NCI-H526 (cell line): ENCODE data around the gene ERMN.
"Not testable (repeated sequence)": the region's sequence is repeated elsewhere in the genome, so short reads cannot be mapped to it uniquely, and the experiment has no call there.

Experiments used
- DNase-seq, 2 experiments: peaks; one replicate each; lab custom pipeline; 2025; lab: John Stamatoyannopoulos, UW

ERMN gene

DNA sequence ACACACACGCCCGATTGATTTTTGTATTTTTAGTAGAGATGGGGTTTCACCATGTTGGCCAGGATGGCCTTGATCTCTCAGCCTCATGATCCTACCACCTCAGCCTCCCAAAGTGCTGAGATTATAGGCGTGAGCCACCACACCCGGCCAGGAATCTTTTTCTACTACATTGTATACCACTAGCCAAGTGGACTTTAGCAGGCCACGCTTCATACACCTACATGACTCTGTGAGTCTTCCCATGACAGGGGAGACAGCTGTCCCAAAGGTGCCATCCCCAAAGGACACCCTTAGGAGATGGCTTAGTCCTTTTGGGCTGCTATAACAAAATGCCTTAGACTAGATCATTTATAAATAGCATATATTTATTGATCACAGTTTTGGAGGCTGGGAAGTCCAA lies 32.8 kb downstream of the ERMN start:
- no peak for DNase-seq

DNA sequence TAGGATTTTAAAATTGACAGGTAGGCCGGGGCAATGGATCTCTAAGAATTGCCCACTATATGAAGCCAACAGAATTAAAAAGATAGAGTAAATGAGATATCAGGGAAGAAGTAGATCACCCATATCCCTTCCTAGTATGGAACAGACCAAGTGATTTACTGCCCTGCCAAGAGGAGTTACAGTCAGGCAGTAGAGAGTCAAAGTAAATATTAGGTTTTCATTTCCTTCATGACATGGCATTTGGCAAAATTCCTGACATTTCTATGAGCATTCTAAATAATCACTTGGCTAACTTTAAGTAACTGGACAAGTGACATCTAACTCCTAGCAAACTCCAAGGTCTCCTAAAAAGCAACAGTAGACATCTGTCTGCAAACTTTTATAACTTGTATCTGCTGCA lies 34.6 kb downstream of the ERMN start:
- no peak for DNase-seq

GRCh38 chr2:157290525-157290924 lies 35.1 kb downstream of the ERMN start:
- DNase-seq, result no peak

- DNase-seq, result no peak
Measured at GRCh38 chr2:157287160-157287559, 38.5 kb downstream of the ERMN start.

DNA sequence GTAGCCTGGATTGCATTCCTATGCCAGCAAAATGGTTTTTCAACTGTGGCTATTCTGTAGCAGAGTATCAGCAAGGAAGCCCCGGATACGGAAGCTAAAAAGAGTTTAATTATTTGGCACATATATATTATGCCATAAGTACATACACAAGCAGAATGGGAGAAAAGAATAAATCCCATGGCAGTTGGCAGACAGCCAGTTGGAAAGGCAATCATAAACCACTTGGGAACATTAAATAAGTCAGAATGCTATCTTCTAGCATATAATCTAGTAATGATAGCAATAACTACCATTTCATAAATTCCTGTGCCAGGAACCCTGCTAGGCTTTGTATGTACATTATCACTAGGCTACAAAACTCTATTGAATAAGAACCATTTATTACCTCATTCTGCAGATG lies 42.2 kb downstream of the ERMN start:
- DNase-seq, result no peak

GRCh38 chr2:157281316-157281715 lies 44.3 kb downstream of the ERMN start:
- no peak for DNase-seq

DNA sequence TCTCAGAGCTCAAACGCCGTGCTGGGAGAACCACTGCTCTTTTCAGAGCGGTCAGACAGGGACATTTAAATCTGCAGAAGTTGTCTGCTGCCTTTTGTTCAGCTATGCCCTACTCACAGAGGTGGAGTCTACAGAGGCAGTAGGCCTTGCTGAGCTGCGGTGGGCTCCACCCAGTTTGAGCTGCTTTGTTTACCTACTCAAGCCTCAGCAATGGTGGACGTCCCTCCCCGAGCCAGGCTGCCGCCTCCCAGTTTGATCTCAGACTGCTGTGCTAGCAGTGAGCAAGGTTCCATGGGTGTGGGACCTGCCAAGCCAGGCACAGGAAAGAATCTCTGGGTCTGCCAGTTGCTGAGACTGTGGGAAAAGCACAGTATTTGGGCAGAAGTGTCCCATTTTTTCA lies 46.3 kb downstream of the ERMN start:
- DNase-seq, result not testable (repeated sequence)

DNA sequence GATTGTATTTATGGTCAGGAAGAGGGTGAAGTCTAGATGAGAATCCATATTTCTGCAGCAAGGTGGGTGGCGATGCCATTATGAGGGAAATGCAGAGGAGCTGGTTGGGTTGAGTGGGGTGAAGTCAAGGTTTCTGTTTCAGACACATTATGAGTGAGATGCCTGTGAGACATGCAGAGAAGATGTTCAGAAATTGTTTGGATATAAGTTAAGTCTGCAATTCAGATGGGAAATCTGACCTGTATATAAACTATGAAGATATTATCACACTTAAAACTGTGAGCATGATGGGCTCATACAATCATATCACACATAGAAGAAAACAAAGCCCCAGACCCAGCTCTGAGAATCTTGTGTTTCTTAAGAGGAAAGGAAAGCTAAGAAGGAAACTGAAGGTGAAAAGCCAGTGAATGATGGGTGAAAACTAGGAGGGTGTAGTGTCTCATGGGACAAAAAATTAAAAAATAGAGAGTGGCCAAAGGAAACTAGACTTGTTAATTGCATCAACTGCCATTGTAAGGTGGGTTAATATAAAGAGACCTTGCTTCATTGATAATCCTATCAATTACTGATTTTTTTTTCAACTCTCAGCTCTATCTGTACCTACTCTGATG lies 53.9 kb downstream of the ERMN start:
- DNase-seq, result no peak

- DNase-seq, result no peak
Measured at GRCh38 chr2:157269922-157270321, 55.7 kb downstream of the ERMN start.

GRCh38 chr2:157269060-157269459 lies 56.6 kb downstream of the ERMN start:
- no peak for DNase-seq
